ENCODE measurements around the gene MYH6. TPM values are rescaled to one million over a fixed set of nuclear protein-coding genes. Genes with fewer than 3 reads are reported as not detected.
A peak's percentile ranks its signal among the peaks of the same experiment; 100 is the strongest.

The MYH6 gene
- total RNA-seq, 4 donors from 2014 or later = not detected

- Histone ChIP-seq H3K9me3 (no peaks in the 10 kb centered on the region), H3K4me1 (peaks cover 0 to 8% (median 0%) of the 10 kb centered on the region in 4 donors), H3K27me3 (no peaks in the 10 kb centered on the region), H3K27ac (no peak within 1 kb of the TSS), H3K36me3 (no peaks in the 10 kb centered on the region), H3K4me3 (no peak within 1 kb of the TSS)
- DNase-seq = peak in 1 of 3 donors; percentile 41
- TF ChIP-seq POLR2A (IDR thresholded peaks at IDR 0.05) = no peak
- no peak for TF ChIP-seq CTCF (IDR thresholded peaks at IDR 0.05)
These were observed 31.4 kb downstream of the MYH6 start, which contains the start of gene CMTM5 for GRCh38 chr14:23376482-23377197. Gene CMTM5 (plus strand): TSS chr14:23377046. CDS start chr14:23377252, 206 bp downstream.

- TF ChIP-seq CTCF (IDR thresholded peaks at IDR 0.05) (no peak), POLR2A (IDR thresholded peaks at IDR 0.05) (no peak)
- H3K36me3 ChIP-seq = no peaks in the 10 kb centered on the region
- no peak overlapping the region for H3K4me3 ChIP-seq
- H3K9me3 ChIP-seq = no peaks in the 10 kb centered on the region
- H3K27ac ChIP-seq = no peak overlapping the region
- no peaks in the 10 kb centered on the region for H3K27me3 ChIP-seq
- DNase-seq = no peak
- peaks cover 0 to 6% (median 0%) of the 10 kb centered on the region in 4 donors for H3K4me1 ChIP-seq
These were observed 32.4 kb downstream of the MYH6 start for GRCh38 chr14:23375527-23376251.

- TF ChIP-seq POLR2A (IDR thresholded peaks at IDR 0.05) = no peak
- TF ChIP-seq CTCF (IDR thresholded peaks at IDR 0.05) = no peak
- no peak for DNase-seq
- Histone ChIP-seq H3K27me3 (no peaks in the 10 kb centered on the region), H3K4me1 (no peaks in the 10 kb centered on the region), H3K36me3 (no peaks in the 10 kb centered on the region), H3K9me3 (no peaks in the 10 kb centered on the region), H3K4me3 (no peak overlapping the region), H3K27ac (no peak overlapping the region)
These were observed 35.0 kb downstream of the MYH6 start for GRCh38 chr14:23373041-23373440.

- DNase-seq = no peak
- no peaks in the 10 kb centered on the region for H3K9me3 ChIP-seq
- no peak within 1 kb of the TSS for H3K4me3 ChIP-seq
- TF ChIP-seq CTCF (IDR thresholded peaks at IDR 0.05) = no peak
- no peak for TF ChIP-seq POLR2A (IDR thresholded peaks at IDR 0.05)
- H3K27me3 ChIP-seq = no peaks in the 10 kb centered on the region
- no peaks in the 10 kb centered on the region for H3K36me3 ChIP-seq
- H3K27ac ChIP-seq = no peak within 1 kb of the TSS
- H3K4me1 ChIP-seq = no peaks in the 10 kb centered on the region
These were observed 35.6 kb downstream of the MYH6 start, which contains the start of gene IL25 for GRCh38 chr14:23372509-23372908. Gene IL25 (plus strand): TSS chr14:23372809.

GRCh38 chr14:23371865-23372264 lies 36.2 kb downstream of the MYH6 start:
- Histone ChIP-seq H3K27me3 (no peaks in the 10 kb centered on the region), H3K9me3 (no peaks in the 10 kb centered on the region), H3K4me1 (no peaks in the 10 kb centered on the region), H3K36me3 (no peaks in the 10 kb centered on the region), H3K27ac (no peak overlapping the region), H3K4me3 (no peak overlapping the region)
- TF ChIP-seq POLR2A (IDR thresholded peaks at IDR 0.05) (no peak), CTCF (IDR thresholded peaks at IDR 0.05) (no peak)
- no peak for DNase-seq
